ES-I3 (cell line): ENCODE data around the gene VRTN.

ENCODE experiments used
- H3K36me3 ChIP-seq: 2 replicates; pipeline ENCODE4 v1.6.1; 2013; ENCODE audit warnings: mild to moderate bottlenecking, low read length, control low read depth, moderate library complexity; ENCODE audit not compliant: insufficient read depth
- H3K4me1 ChIP-seq: 2 replicates; pipeline ENCODE4 v1.6.1; 2013; ENCODE audit warnings: mild to moderate bottlenecking, control low read depth, low read length; ENCODE audit not compliant: insufficient read depth
- H3K9ac ChIP-seq: 2 replicates; pipeline ENCODE4 v1.6.1; 2013; ENCODE audit warnings: low read depth, mild to moderate bottlenecking, low read length, moderate library complexity
- H3K9me3 ChIP-seq: 2 replicates; pipeline ENCODE4 v1.6.1; 2013; ENCODE audit warnings: mild to moderate bottlenecking, low read length, moderate library complexity; ENCODE audit not compliant: control insufficient read depth, insufficient read depth

The VRTN gene

DNA sequence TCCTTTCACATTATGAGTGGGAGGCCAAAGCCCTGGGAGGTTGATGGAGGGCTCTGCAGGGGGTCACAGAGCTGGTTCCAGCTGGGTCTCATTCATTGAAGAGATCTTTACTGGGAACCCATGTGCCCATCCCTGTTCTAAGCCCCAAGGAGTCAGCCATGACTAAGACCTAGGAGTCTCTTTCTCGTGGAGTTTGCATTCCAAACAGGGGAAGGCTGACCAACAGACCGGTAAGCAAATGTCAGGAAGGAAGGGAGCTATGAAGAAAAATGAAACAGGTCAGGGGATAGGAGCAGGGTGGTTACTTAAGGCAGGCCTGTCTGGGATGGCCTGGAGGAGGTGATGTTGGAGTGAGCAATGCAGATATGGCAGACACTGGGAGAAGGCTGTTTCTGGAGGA, 46.3 kb downstream of the VRTN start:
- H3K36me3 ChIP-seq: no peaks in the 10 kb centered on the region

DNA sequence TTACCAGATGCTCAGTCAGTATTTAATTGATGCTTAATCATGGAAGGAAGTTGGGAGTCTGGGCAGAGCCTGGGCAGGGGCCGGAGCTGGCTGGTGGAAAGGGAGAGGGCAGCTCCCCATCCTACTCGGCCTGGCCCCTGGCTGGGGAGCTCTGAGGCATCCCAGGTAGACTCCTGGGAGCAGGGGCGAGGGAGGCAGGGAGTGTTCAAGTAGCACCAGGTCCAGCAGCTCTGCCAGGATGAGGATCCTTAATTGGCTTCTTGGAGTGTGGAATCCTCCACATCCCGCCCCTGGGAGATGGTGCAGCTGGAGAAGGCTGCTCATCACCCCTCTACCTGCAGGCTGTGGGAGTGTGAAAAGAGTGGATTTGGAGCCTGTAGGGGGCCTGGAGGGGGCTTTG, 46.8 kb downstream of the VRTN start:
- Histone ChIP-seq H3K9ac (no peak overlapping the region), H3K36me3 (no peaks in the 10 kb centered on the region), H3K9me3 (no peaks in the 10 kb centered on the region), H3K4me1 (peaks cover 10% of the 10 kb centered on the region)

More for the DNA sequence above, 46.3 kb downstream of the VRTN start:
- H3K9me3 ChIP-seq: no peaks in the 10 kb centered on the region
- H3K4me1 ChIP-seq: peaks cover 12% of the 10 kb centered on the region; the same call in 1 of the 2 replicates
- H3K9ac ChIP-seq: no peak overlapping the region

DNA sequence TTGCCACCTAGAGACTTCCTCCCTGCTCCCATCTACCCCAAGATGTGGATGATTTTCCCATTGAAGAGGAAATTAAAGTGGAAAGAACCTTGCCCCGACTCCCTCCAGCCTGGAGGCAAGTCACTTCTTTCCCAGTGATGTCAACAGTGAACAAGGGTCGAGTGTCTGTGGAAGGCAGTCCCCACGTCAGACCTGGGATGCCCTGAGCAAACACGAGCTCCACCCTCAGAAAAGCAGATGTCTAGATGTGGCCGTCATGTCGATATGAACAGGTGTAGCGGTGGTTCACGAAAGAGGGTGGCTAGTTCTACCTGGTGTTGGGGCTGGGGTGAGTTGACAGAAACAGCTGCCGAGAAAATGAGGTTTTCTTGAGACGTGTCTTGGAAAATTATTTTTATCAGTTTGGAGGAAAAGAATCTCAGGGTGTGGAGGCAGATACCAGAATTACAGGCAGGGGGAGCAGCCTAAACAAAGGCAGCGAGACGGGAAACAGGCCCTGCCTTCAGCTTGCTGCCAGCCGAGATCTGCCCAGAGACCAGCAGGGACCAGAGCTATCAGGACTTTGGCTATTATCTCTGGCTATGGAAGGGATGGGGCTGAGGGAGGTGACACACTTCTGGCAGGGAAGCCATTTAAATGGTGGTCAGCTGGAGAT, 51.9 kb downstream of the VRTN start:
- Histone ChIP-seq H3K4me1 (peaks cover 23% of the 10 kb centered on the region), H3K9ac (no peak overlapping the region), H3K9me3 (no peaks in the 10 kb centered on the region), H3K36me3 (no peaks in the 10 kb centered on the region)

DNA sequence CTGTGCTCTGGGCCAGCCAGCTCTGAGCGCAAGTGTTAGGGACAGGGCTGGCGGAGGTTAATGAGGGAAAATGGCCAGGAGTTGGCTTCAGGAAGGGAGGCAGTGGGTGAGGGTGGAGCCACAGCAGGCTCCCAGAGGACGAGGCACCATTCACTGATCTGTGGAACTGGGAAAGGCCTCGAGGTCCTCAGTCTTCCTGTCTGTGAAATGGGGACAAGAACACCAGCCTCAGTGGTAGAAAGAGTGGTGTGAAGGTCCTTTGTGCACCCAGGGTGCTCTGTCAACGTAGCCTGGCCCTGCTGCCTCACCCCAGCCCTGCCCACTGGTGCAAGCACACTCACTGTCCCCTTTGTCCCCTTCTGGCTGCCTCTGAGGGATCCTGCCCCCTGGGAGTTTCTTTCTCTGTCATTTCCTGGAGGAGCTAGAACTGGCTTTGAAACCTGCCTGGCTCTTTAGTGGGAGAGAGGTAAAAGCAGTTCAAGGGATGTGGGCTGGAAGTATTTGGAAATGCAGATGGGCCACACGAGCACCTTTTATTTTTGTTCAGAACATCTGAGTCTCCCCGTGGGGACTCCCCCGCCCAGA, 52.7 kb downstream of the VRTN start:
- Histone ChIP-seq H3K9me3 (no peaks in the 10 kb centered on the region), H3K4me1 (peaks cover 18% of the 10 kb centered on the region), H3K9ac (peak overlapping the region; percentile 26; the same call in 1 of the 2 replicates), H3K36me3 (no peaks in the 10 kb centered on the region)

DNA sequence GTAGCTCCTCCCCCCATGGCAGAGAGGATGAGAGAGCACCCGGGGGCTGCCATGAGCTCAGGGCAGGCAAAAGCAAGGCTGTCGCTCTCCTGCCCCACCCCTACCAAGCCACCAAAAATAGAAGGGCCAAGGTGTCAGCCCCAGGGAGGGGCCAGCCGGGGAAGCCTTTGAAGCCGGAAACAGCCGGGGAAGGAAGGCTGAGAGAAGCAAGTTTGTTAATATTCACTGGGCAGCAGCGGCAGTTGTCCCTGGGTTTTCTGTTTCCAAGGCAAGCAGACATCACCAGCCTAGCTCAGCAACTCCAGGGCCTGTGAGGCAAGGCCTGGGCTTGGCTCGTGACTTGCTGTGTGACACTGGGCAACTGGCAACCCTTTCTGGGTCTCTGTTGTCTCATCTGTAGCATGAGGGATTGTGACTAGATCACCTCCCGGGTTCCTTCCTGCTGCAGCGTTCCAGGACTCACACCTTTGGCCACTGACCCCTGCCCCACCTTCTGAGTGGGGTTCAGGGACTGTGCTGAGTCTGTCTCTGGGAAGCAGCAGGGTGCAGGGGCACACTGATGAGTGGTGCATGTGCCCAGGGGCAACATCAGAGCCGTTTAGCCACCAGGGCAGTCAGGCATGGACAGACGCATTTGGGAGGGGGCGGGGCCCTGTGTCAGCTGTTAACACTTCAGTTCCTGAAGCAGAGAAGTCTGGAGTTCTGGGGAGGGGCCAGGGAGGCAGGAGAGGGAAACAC, 53.4 kb downstream of the VRTN start:
- peaks cover 18% of the 10 kb centered on the region for H3K4me1 ChIP-seq
- no peaks in the 10 kb centered on the region for H3K9me3 ChIP-seq
- H3K36me3 ChIP-seq: no peaks in the 10 kb centered on the region
- peak overlapping the region; percentile 26; the same call in 1 of the 2 replicates for H3K9ac ChIP-seq

DNA sequence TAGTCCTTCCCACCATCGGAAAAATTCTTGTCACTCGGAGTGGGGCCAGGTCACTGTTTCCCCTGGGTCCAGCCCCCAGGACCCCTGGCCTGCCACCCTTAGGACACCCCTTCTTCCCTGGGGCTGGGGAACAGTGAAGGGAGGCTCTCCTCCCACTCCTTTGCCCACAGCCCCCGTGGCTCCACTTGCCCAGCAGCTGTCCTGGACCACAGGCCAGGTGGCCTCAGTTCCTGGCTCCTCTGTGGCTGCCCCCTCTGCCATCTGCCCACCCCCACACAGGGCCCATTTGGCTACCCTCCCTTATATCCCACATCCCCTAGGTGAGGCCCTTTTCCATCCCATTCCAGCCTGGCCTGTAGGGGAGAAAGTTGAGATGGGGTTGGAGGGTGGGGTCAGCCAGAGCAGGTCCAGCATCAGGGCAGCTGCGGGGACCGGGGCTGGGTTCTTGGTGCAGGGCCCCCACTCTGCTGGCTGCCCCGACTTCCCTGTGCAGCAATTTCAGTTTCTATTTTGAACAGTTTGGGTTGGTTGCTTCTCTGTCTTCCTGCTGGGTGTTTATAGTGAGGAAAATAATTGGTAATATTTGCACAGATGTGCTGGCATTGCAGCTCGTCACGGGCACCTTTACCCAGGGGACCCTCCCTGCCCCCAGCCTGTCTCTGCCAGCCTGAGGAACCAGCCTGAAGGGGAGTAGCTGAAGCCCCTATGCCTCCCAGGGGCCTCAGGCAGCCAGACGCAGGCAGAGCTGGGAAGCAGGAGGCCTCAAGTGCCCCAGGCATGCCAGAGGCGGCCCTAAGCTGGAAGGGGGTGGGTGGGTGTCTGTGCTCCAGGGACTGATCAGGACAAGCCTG, 54.4 kb downstream of the VRTN start:
- peaks cover 18% of the 10 kb centered on the region for H3K4me1 ChIP-seq
- H3K9me3 ChIP-seq: no peaks in the 10 kb centered on the region
- no peaks in the 10 kb centered on the region for H3K36me3 ChIP-seq
- H3K9ac ChIP-seq: no peak overlapping the region

DNA sequence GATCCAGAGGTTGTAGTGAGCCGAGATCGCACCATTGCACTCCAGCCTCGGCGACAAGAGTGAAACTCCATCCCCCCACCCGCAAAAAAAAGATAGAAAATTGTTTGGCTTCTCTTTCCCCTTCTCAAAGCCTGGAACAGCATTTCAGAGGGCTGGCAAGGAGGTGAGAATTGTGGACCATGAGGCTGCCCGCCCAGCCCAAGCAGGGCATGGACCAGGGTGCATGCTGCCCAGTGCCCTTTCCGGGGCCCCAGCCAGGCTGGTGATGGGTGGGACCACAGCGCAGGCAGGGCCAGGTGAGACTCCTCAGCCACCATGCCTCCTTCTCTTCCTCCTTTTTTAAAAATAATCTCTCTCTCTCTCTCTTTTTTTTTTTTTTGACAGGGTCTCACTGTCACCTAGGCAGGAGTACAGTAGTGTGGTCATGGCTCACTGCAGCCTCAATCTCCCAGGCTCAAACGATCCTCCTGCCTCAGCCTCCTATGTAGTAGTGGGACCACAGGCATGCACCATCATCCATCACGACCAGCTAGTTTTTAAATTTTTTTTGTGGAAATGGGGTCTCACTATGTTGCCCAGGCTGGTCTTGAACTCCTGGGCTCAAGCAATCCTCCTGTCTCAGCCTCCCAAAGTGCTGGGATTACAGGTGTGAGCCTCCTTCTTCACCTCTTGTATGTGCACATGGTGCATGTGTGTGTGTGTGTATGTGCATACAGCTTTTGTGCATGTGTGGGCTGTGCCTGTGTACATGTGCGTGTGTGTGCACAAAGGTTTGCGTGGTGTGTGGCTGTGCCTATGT, 55.5 kb downstream of the VRTN start:
- Histone ChIP-seq H3K9me3 (no peaks in the 10 kb centered on the region), H3K4me1 (peaks cover 18% of the 10 kb centered on the region), H3K36me3 (no peaks in the 10 kb centered on the region), H3K9ac (no peak overlapping the region)

DNA sequence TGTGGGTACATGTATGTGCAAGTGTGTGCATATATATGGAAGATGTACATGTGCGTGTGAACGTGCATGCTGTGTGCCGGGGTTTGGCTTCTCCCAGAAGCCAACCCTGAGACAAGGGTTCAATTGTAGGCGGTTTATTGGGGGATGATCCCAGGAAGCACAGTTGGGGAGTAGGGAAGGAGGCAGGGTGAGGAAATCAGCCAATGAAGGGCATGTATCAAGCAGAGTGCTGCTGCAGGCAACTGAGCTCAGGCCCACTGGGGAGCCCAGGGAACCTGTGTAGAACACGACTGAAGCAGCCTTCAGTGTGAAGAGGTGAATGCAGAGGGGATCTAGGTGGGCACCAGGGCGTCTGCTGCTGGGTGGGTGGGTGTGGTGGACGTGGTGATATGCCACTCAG, 56.2 kb downstream of the VRTN start:
- peaks cover 18% of the 10 kb centered on the region for H3K4me1 ChIP-seq
- no peaks in the 10 kb centered on the region for H3K9me3 ChIP-seq
- no peaks in the 10 kb centered on the region for H3K36me3 ChIP-seq
- no peak overlapping the region for H3K9ac ChIP-seq

DNA sequence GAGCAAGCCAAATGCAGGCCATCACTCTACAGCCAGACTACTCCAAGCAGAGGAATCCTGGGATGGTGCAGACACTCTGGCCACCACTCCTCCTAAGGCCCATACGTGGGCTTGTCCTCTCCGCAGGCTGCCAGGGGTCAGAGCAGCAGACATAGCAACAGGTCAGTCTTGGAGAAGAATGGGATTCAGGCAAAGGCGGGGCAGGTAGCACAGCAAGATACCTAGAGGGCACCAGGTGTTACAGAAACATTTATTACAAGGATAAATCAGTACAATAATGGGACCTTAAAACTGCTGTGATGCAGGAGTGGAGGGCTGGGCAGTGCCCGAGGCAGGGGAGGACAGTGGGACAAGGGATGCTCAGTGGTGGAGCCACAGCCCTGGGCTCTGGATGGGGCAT, 57.4 kb downstream of the VRTN start:
- H3K4me1 ChIP-seq: peaks cover 12% of the 10 kb centered on the region; the same call in 1 of the 2 replicates
- no peaks in the 10 kb centered on the region for H3K9me3 ChIP-seq
- no peak overlapping the region for H3K9ac ChIP-seq
- no peaks in the 10 kb centered on the region for H3K36me3 ChIP-seq

DNA sequence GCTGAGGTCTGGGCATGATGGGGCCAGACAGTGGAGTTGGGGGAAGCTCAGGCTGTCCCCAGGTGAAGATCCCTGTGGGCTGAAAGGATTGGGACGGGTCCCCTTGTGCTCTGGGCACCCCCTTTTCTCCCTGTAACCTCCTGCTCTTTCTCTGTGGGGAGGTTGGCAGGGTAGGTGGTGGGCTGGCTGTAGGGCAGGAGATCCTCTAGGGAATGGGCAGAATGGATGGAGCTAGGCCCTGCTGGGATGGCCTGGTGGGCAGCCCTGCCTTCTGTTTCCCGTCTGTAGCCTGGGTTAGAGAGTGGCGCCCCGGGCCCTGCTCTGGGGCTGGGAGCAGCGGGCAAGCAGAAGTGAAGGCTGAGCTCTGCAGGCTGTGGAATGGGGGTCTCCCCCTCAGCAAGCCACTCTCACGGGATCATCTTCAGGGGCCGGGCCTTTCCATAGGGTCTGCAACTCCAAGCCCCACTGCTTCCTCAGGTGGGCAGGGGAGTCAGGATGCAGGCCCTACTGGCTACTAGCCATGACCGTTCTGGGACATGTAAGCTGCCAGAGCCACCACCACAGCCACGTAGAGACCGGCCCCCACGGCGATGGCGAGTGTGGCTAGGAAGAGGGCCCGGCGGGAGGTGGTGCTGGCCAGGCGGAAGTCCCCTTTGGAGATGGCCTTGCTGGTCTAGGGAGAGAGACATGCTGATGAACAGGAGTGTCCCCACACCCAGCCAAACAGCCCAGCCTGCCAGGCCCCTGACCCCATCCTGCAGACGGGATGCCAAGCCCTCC, 58.9 kb downstream of the VRTN start:
- no peaks in the 10 kb centered on the region for H3K9me3 ChIP-seq
- H3K4me1 ChIP-seq: peaks cover 7% of the 10 kb centered on the region; the same call in 1 of the 2 replicates
- no peaks in the 10 kb centered on the region for H3K36me3 ChIP-seq
- H3K9ac ChIP-seq: no peak overlapping the region

DNA sequence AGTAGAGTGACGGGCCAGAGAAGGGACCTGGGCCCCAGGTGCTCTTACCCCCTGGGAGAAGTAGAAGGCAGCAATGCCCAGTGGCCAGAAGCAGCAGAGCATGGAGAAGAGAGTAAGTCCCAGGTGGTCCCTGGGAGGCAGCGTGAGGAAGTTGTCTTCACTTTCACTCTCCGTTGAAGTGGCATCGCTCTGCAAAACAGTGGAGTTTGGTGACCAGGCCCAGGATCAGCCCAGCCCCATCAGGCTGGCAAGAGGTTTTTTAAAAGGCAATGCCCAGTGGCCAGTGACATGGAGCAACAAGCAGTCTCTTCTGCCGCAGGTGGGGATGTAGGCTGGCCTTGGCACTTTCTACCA, 59.5 kb downstream of the VRTN start:
- Histone ChIP-seq H3K9ac (no peak overlapping the region), H3K36me3 (no peaks in the 10 kb centered on the region), H3K9me3 (no peaks in the 10 kb centered on the region), H3K4me1 (peaks cover 4% of the 10 kb centered on the region; the same call in 1 of the 2 replicates)

DNA sequence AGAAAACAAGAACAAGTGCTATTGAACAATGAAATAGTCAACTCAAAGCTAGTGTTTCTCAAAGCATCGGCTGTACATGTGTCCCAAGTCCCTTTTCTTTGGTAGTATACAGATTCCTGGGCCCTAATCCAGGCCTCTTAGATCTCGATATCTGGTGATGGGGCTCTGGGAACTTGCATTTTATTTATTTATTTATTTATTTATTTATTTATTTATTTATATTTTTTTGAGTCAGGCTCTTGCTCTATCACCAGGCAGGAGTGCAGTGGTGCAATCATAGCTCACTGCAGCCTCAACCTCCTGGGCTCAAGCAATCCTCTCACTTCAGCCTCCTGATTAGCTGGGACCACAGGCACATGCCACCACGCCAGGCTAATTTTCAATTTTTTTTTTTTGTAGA, 60.6 kb downstream of the VRTN start:
- Histone ChIP-seq H3K4me1 (peaks cover under 1% of the 10 kb centered on the region), H3K9me3 (no peaks in the 10 kb centered on the region), H3K36me3 (no peaks in the 10 kb centered on the region), H3K9ac (no peak overlapping the region)

DNA sequence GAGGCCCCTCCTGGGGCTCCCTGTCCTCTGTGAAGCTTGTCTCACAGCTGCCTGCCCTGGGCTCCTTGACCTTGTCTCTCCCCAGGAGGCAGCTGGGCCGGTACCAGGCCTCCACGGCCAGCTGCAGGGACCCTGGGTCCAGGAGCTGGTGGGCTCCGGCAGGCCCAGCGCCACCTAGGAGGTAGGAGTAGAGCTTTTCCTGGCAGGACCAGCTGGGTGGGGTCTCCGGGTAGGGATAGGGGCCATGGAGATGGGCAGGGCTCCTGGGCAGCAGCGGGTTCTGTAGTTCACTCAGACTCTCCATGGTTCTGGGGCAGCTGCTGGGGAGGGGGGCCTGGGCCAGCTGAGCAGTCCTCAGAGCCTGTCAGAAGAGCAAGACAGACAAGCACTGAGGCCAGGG, 61.2 kb downstream of the VRTN start:
- H3K9me3 ChIP-seq: no peaks in the 10 kb centered on the region
- H3K4me1 ChIP-seq: peaks cover 6% of the 10 kb centered on the region
- H3K9ac ChIP-seq: no peak overlapping the region
- H3K36me3 ChIP-seq: no peaks in the 10 kb centered on the region
